WI38 (cell line): Measurements from ENCODE around the gene RAB40B.

Experiments used
- H3K4me3 ChIP-seq: 2 replicates; pipeline ENCODE4 v1.5.1; 2011; ENCODE audit warnings: low read depth, mild to moderate bottlenecking, control low read depth, low read length
- TF ChIP-seq, protein P1 (sequence below): IDR thresholded peaks from 2 replicates; pipeline ENCODE4 v1.5.1; 2012; ENCODE audit warnings: low read depth, mild to moderate bottlenecking, control low read depth, low read length

RAB40B gene

DNA sequence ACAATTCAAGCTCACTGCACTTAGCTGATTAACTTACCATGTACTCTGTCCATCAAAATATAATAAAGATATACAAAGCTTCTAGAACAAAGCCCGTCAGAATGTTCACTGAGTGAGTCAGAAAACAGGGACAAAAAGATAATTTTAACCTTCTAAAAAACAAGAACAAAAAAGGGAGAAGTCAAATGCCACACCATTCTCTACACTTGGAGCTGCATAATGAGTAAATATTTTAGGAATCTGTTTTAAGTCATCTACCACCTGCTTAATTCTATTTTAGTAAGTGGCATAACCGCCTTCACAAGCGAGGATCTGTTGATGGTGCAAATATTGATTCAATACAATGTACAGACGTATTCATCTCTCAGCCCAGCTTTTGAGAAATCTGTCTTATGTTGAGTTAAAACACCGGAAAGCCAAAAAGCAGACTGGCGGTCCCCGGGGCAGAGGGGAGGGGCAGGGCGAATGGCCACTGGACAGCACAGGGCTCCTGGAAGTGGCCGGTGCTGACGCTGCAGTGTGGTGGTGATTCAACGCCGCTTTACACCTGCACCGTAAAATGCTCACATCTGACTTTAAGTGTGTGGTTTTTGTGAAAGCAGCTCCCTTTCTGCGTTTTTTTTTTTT lies 20.1 kb downstream of the RAB40B start:
- TF ChIP-seq, protein P1, sequence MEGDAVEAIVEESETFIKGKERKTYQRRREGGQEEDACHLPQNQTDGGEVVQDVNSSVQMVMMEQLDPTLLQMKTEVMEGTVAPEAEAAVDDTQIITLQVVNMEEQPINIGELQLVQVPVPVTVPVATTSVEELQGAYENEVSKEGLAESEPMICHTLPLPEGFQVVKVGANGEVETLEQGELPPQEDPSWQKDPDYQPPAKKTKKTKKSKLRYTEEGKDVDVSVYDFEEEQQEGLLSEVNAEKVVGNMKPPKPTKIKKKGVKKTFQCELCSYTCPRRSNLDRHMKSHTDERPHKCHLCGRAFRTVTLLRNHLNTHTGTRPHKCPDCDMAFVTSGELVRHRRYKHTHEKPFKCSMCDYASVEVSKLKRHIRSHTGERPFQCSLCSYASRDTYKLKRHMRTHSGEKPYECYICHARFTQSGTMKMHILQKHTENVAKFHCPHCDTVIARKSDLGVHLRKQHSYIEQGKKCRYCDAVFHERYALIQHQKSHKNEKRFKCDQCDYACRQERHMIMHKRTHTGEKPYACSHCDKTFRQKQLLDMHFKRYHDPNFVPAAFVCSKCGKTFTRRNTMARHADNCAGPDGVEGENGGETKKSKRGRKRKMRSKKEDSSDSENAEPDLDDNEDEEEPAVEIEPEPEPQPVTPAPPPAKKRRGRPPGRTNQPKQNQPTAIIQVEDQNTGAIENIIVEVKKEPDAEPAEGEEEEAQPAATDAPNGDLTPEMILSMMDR, result no peak
- no peak overlapping the region for H3K4me3 ChIP-seq

DNA sequence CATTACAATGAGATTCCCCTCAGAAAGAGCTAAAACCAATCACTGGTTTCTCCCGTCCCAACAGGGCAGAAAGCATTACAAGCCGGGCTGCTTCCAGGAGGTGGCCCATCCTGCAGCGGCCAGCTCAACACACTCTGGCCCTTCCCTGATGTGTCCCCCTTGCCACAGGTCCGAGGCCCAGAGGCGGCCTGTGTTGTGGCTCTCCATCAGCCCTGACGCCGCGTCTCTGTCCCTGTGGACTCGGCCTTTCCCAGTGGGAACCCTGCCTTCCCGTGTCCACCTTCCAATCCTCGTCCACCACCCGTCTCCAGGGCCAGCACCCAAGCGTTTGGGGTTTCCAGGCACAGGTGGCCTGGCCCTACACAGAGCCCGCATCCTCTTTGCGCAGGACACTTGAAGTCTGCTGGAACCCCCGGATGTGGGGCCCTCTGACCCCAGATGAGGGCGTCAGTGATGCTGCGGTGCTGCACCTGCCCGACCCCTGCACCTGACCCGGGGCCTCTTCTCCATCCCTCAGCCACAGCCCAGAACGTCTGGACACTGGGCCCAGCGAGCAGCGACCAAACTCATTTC lies 21.1 kb downstream of the RAB40B start:
- H3K4me3 ChIP-seq, result no peak overlapping the region
- TF ChIP-seq, protein P1, result no peak

DNA sequence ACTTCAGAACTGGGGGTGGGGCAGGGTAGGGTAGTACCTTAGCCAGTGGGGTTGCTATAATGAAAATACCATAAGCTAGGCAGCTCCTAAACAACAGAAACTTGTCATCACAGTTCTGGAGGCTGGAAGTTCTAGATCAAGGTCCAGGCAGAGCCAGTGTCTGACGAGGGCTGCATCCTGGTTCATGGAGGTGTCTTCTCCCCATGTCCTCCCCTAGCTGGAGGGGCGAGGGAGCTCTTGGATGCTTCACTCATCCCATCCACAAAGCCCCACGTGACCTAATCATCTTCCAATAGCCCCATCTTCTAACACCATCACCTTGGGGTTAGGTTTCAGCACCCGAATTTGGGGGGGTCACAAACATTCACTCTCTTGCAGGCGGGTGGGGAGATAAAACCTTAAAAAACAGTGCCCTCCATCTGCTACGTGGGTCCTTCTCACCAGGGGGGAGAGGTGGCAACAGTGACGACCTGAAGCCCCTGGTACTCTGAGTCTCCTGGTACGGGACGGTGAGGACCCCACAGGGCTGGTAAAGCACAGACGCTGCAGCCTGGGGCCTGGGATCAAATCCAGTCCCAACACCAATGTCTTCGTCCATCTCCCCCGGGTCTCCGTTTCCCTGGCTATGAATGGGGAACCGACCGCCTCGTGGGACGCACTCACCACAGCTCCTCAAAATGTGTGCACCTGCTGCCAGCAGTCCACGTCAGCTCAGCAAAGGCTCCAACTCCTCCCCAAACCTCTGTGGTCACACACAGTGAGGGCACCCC lies 22.8 kb downstream of the RAB40B start:
- H3K4me3 ChIP-seq, result no peak overlapping the region
- TF ChIP-seq, protein P1, result no peak

DNA sequence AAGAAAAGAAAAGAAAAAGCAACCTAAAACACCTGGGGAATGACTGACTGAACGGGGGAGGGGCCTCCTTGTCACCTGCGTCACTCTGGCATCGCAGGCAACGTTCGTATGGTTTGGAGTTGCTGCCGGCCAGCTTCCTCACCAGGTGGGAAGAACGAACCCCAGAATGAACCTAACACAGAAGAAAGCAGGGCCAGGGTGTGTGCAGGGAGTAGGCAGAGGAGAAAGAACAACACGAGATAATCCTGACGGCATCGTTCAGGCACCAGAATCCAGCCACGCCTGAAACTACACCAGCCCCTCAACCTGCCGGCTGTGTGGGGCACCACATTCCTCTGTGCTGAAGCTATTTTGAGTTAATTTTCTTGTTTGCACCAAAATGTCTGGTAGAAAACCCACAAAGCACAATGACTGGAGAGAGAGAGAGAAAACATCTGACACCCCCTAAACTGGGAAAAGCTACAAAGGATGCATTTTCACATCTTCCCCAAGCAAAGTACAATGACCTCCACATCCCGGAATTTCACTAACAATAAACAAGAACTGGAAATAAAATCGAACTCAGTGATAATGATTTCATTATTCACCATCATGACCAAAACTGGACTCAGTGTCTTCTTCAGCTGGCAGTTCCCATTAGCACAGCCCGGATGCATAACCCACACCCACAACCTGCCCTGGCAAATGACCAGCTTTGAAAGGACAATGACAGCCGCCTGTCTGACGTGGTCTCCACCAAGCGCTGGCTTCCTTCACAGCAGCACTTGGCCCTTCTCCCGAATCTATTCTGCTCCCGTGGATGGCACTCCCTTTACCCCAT lies 23.6 kb downstream of the RAB40B start:
- H3K4me3 ChIP-seq, result no peak overlapping the region
- TF ChIP-seq, protein P1, result no peak

DNA sequence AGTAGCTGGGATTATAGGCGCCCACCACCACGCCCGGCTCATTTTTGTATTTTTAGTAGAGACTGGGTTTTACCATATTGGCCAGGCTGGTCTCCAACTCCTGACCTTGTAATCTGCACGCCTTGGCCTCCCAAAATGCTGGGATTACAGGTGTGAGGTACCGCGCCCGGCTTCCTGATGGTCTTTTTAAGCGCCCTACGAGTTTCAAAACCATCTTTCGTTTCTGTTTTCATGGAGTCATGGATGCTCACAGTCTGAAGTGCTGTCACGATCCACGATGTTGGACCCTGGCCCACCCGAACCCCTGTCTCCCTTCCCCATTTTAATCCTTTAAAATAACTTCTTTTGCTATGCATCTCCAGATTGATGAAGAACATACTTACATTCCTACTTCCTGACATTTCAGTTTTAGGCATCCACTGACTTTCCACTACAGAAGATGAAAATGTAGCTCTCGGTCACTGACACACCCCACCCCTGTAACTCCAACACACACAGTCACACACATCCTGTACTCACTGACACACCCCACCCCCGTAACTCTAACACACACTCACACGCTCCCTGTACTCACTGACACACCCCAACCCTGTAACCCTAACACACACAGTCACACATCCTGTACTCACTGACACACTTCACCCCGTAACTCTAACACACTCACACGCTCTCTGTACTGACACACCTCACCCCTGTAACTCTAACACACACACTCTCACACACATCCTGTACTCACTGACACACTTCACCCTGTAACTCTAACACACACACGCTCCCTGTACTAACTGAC lies 27.6 kb downstream of the RAB40B start:
- TF ChIP-seq, protein P1, result no peak
- no peak overlapping the region for H3K4me3 ChIP-seq

DNA sequence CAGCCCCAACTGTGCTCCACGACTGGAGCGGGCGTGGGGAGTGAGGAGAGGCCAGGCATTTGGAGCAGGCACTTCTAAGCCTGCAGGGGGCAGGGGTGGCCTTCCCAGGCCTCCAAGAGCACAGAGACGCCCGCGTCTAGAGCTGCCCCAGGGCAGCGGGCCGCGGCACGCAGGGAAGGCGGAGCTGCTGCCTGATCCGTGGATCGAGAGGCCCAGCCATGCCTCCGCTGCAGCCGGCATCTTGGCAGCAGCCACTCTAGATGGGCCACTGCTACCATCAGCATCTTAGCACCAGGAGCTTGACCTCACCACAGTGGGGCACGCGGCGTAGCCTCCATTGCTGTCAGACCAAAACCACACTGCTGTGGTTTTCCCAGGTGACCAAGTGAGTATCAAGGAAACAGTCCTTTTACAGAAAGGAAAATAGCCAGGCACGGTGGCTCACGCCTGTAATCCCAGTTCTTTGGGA lies 29.8 kb downstream of the RAB40B start:
- TF ChIP-seq, protein P1, result peak; percentile 20; the same call in 1 of the 2 replicates
- H3K4me3 ChIP-seq, result no peak overlapping the region
